Nephron (organoid): Measurements from ENCODE around the gene LYSMD4.

ENCODE experiments used
- H3K27ac Mint-ChIP-seq, 3 experiments: 2 replicates each; pipeline ENCODE4 v1.8.0; 2020; ENCODE audit warnings: mixed read lengths in 3 of 3, mild to moderate bottlenecking in 2 of 3, moderate library complexity in 1 of 3
- H3K27me3 Mint-ChIP-seq: 2 replicates; pipeline ENCODE4 v1.8.0; 2021; ENCODE audit warnings: low read depth, mild to moderate bottlenecking, moderate library complexity, mixed read lengths
- H3K36me3 Mint-ChIP-seq: 2 replicates; pipeline ENCODE4 v1.8.0; 2020; ENCODE audit warnings: low read depth, mixed read lengths
- H3K4me1 Mint-ChIP-seq: 2 replicates; pipeline ENCODE4 v1.8.0; 2020; ENCODE audit warnings: mixed read lengths
- H3K4me3 Mint-ChIP-seq, 3 experiments: 2 replicates each; pipeline ENCODE4 v1.8.0; 2020; ENCODE audit warnings: mild to moderate bottlenecking in 3 of 3, mixed read lengths in 3 of 3, moderate library complexity in 2 of 3
- H3K9me3 Mint-ChIP-seq: 2 replicates; pipeline ENCODE4 v1.8.0; 2020; ENCODE audit warnings: mixed read lengths
- CTCF ChIP-seq, 3 experiments: fragments of 200-600 bp; sonication (generic); IDR thresholded peaks; one replicate each; pipeline ENCODE4 v1.5.0; 2021; ENCODE audit warnings: antibody characterized with exemption in 3 of 3; ENCODE audit not compliant: unreplicated experiment in 3 of 3

The LYSMD4 gene

GRCh38 chr15:99721104-99721778, 12.0 kb downstream of the LYSMD4 start:
- peaks cover 22% of the 10 kb centered on the region for H3K9me3 Mint-ChIP-seq
- peaks cover 42% of the 10 kb centered on the region for H3K4me1 Mint-ChIP-seq
- peak overlapping the region in 1 of 3 experiments; percentile 55 for H3K27ac Mint-ChIP-seq
- H3K4me3 Mint-ChIP-seq, result no peak overlapping the region
- H3K36me3 Mint-ChIP-seq, result peaks cover 62% of the 10 kb centered on the region
- no peak for TF ChIP-seq CTCF (IDR thresholded peaks at IDR 0.05; ENCODE audit: unreplicated experiment in 3 of 3)
- H3K27me3 Mint-ChIP-seq, result no peaks in the 10 kb centered on the region

GRCh38 chr15:99720533-99720932, 12.7 kb downstream of the LYSMD4 start:
- Mint-ChIP-seq H3K27me3 (no peaks in the 10 kb centered on the region), H3K27ac (peak overlapping the region in 1 of 3 experiments; percentile 55), H3K4me1 (peaks cover 47% of the 10 kb centered on the region), H3K4me3 (no peak overlapping the region), H3K36me3 (peaks cover 59% of the 10 kb centered on the region), H3K9me3 (peaks cover 22% of the 10 kb centered on the region)
- TF ChIP-seq CTCF (IDR thresholded peaks at IDR 0.05; ENCODE audit: unreplicated experiment in 3 of 3), result no peak

- Mint-ChIP-seq H3K9me3 (peaks cover 18% of the 10 kb centered on the region), H3K4me1 (peaks cover 54% of the 10 kb centered on the region), H3K27ac (peak overlapping the region; percentile 18 to 78 (median 59)), H3K27me3 (no peaks in the 10 kb centered on the region), H3K4me3 (no peak overlapping the region), H3K36me3 (peaks cover 59% of the 10 kb centered on the region)
- no peak for TF ChIP-seq CTCF (IDR thresholded peaks at IDR 0.05; ENCODE audit: unreplicated experiment in 3 of 3)
Observed at GRCh38 chr15:99719096-99719541, 14.1 kb downstream of the LYSMD4 start.

- Mint-ChIP-seq H3K27me3 (no peaks in the 10 kb centered on the region), H3K36me3 (peaks cover 54% of the 10 kb centered on the region)
Observed at GRCh38 chr15:99718421-99718820, 14.8 kb downstream of the LYSMD4 start.

GRCh38 chr15:99717161-99718009, 15.9 kb downstream of the LYSMD4 start:
- Mint-ChIP-seq H3K27ac (peak overlapping the region; percentile 18 to 78 (median 37)), H3K9me3 (peaks cover 9% of the 10 kb centered on the region), H3K27me3 (no peaks in the 10 kb centered on the region), H3K4me3 (no peak overlapping the region), H3K4me1 (peaks cover 61% of the 10 kb centered on the region), H3K36me3 (peaks cover 56% of the 10 kb centered on the region)
- TF ChIP-seq CTCF (IDR thresholded peaks at IDR 0.05; ENCODE audit: unreplicated experiment in 3 of 3), result no peak

More at GRCh38 chr15:99718421-99718820, 14.8 kb downstream of the LYSMD4 start:
- peak overlapping the region; percentile 18 to 78 (median 59) for H3K27ac Mint-ChIP-seq
- no peak for TF ChIP-seq CTCF (IDR thresholded peaks at IDR 0.05; ENCODE audit: unreplicated experiment in 3 of 3)
- peaks cover 12% of the 10 kb centered on the region for H3K9me3 Mint-ChIP-seq
- peaks cover 54% of the 10 kb centered on the region for H3K4me1 Mint-ChIP-seq
- peak overlapping the region in 1 of 3 experiments; percentile 21 for H3K4me3 Mint-ChIP-seq
